HPDE6-E6E7 (cell line): Measurements from ENCODE around the gene USP31.
A peak's percentile ranks its signal among the peaks of the same experiment; 100 is the strongest.
"Not testable (repeated sequence)": the region's sequence is repeated elsewhere in the genome, so short reads cannot be mapped to it uniquely, and the experiment has no call there.

Experiments
- DNase-seq: peaks from one replicate; pipeline ENCODE4 v3.0.0; 2011; ENCODE audit warnings: missing footprints; ENCODE audit errors: extremely low spot score

Gene USP31

GRCh38 chr16:23101012-23101550 lies 48.2 kb downstream of the USP31 start:
- no peak for DNase-seq

- DNase-seq: not testable (repeated sequence)
These were observed 52.8 kb downstream of the USP31 start for GRCh38 chr16:23096450-23096849.

GRCh38 chr16:23094136-23094535 lies 55.1 kb downstream of the USP31 start:
- not testable (repeated sequence) for DNase-seq

- no peak for DNase-seq
These were observed 56.5 kb downstream of the USP31 start for GRCh38 chr16:23092801-23093117.

GRCh38 chr16:23092072-23092800 lies 57.0 kb downstream of the USP31 start:
- DNase-seq: no peak

- no peak for DNase-seq
These were observed 60.1 kb downstream of the USP31 start for GRCh38 chr16:23089111-23089510.

GRCh38 chr16:23088018-23088417 lies 61.2 kb downstream of the USP31 start:
- DNase-seq: no peak

- no peak for DNase-seq
These were observed 63.3 kb downstream of the USP31 start for GRCh38 chr16:23085949-23086348.

- DNase-seq: no peak
These were observed 67.0 kb downstream of the USP31 start for GRCh38 chr16:23082161-23082788.

GRCh38 chr16:23081675-23082119 lies 67.6 kb downstream of the USP31 start:
- DNase-seq: no peak

GRCh38 chr16:23080747-23081146 lies 68.5 kb downstream of the USP31 start:
- no peak for DNase-seq

GRCh38 chr16:23080329-23080728 lies 68.9 kb downstream of the USP31 start:
- DNase-seq: no peak

GRCh38 chr16:23079675-23080301 lies 69.5 kb downstream of the USP31 start:
- no peak for DNase-seq

GRCh38 chr16:23074423-23074822 lies 74.8 kb downstream of the USP31 start:
- no peak for DNase-seq

GRCh38 chr16:23072769-23073549 lies 76.3 kb downstream of the USP31 start:
- peak; percentile 80 for DNase-seq

GRCh38 chr16:23072084-23072599 lies 77.1 kb downstream of the USP31 start:
- DNase-seq: peak; percentile 81

- DNase-seq: peak; percentile 63
These were observed 77.8 kb downstream of the USP31 start for GRCh38 chr16:23071196-23072083.

GRCh38 chr16:23069844-23070243 lies 79.4 kb downstream of the USP31 start:
- DNase-seq: no peak

- DNase-seq: no peak
These were observed 81.0 kb downstream of the USP31 start for GRCh38 chr16:23068079-23068736.

GRCh38 chr16:23066676-23067075 lies 82.6 kb downstream of the USP31 start:
- no peak for DNase-seq
